GM18907 (cell line): Measurements from ENCODE around the gene CD40.

Source experiments
- ATAC-seq: cut with Tn5 transposase; IDR thresholded peaks from one replicate; pipeline ENCODE4 v1.9.1; 2021; ENCODE audit warnings: mild to moderate bottlenecking, moderate library complexity; ENCODE audit not compliant: unreplicated experiment

The CD40 gene

GRCh38 chr20:46117704-46118467 lies at the start of gene CD40:
Gene CD40, plus strand, starts transcription at chr20:46118314. Its CDS starts 30 bp downstream, at chr20:46118344.
- ATAC-seq, result peak; percentile 67

GRCh38 chr20:46070215-46070900 lies 47.8 kb upstream of the CD40 start:
- no peak for ATAC-seq

- ATAC-seq, result no peak
These were observed 46.5 kb upstream of the CD40 start for GRCh38 chr20:46071573-46071972.

DNA sequence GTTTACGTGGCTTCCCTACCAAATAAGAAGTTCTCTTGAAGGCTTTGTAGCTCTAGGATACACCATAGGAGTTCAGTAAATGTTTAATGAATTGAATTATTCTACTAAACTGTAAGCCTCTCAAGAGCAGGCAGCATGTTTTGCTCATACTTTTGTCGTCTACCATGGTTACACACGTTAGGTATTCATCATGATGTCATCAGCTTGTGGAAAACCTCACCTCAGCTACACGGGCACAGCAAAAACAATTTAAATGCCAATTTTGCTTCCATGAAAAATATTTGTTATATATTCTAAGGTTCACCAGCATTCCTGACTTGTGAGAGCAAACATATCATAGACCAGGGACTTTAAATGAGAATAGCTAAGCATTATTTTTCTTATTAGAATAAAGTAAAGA lies 45.1 kb upstream of the CD40 start:
- no peak for ATAC-seq

GRCh38 chr20:46073443-46073842 lies 44.7 kb upstream of the CD40 start:
- ATAC-seq, result no peak

DNA sequence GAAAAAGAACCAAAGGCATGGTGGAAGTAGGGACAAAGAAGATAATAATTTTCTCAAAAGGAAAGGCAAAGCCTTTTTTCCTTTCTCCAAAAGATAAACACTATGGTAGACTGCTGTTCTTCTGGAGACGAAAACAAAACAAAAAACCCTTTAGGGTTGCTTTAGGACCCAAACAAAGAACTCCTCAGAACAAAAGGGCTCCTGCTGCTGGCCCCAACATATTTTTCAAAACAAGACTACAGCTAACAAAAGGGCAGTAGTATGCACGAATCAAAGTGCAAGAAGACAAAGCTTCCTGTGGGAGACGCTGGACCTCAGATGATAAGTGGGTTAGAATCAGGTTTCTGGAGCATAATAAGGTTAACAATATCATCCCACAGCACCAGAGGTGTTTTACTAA lies 44.1 kb upstream of the CD40 start:
- no peak for ATAC-seq

GRCh38 chr20:46076806-46077205 lies 41.3 kb upstream of the CD40 start:
- no peak for ATAC-seq

DNA sequence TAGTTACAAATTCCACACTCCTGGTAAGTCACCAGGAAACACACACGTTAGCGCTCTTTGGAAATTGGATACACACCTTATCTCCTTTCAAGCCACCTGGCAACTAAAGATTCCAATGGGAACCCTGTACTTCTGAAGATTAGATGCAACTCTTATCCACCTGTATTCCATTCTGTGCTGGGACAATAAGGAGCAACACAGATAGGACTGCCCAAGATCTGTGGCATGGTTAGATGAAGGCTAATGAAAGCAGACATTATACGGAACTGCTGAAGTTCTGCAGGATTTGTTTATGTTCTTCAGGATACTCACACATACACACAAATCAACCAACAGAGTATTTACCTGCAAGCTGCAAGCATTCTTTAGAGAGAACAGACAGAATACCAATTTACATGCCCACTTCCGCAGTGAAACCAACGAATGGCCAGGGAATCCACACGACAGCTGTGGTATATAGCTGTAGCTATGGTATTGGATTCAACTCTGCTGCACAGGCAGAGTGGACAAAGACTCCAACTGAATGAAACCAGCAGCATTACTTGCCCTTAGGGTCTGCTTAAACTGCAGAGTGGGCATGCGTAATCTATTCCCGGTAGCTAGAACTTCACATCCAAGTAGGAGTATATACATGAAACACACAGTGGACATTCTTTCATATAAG lies 40.3 kb upstream of the CD40 start:
- ATAC-seq, result no peak

- ATAC-seq, result no peak
These were observed 39.2 kb upstream of the CD40 start for GRCh38 chr20:46078954-46079353.

GRCh38 chr20:46081074-46081473 lies 37.0 kb upstream of the CD40 start:
- no peak for ATAC-seq

DNA sequence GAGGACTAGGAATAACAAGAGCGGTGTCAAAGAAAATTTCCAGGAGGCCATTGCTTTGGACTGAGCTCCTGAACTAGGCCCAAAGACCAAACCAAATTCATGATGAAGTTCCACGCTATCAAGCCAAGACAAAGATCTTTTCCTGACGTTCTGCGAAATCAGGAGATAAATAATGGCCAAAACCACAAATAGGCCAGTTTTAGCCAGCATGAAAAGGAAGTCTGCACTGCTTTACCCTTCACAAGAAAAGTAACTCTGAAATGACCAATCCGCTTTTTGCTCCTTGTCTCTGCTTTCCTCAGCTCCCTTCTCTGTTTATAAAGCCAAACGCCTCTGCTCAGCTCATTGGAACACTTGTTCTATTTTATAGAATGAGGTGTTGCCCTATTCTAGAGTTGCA lies 35.0 kb upstream of the CD40 start:
- no peak for ATAC-seq

DNA sequence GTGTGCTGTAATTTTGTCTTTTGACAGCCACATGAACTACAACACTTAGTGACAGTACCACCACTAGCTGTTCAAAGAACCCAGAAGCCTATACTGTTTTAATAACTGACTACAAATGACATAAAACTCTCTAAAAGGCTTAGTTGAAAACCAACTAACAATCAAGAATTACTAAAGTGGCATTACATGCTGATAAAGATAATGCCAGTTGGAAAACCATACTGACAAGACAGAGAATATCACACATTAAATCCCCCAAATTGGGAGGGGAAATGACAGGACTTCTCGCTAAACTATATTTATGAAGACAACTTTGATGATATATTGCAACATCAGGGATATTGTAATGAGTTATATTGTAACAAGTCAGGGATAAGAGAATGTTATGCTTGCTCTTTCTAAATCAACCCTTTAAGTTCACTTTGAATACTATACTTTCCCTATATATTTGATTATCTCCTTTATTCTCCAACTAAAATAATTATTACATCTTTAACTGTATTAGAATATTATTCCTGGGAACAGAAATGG lies 34.5 kb upstream of the CD40 start:
- ATAC-seq, result no peak

DNA sequence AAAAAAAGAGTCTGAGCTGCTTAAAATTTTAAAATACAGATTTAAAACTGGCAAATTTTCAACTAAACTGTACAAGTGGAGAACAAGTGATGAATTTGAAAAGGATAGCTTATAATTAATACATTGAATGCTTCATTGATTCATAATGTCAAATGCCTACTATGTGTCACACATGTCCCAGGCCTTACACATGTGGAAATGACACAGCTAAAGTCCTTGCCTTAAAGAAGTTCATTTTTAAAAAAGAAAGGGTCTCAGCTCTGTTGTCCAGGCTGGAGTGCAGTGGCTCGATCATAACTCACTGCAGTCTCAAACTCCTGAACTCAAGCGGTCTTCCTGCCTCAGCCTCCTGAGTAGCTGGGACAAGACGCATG lies 33.3 kb upstream of the CD40 start:
- no peak for ATAC-seq

DNA sequence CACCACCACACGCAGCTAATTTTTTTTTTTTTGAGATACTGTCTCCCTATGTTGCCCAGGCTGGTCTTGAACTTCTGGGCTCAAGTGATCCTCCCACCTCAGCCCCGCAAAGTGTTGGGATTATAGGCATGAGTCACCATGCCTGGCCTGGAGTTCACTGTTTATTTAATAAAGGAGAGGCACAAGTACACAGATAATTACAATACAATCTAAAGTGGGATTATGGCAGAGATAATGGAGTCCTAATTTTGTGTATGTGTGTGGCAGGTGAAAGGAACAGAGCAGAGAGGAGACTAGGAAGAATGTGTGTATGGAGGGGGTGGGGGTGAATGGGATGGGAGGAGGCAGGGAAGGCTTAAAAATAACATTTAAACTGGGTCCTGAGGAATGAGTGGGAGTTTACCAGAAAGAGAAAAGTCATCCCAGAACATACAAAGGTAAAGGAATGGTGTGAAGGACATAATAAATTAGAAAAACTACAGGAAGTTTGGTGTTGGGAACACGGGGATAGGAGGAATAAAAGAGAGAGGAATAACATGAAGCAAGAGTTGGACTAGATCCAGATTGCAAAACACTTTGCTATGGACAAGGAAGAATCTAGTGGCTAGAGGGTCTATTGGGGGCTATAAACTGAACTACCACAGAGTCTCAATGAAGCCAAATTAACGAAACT lies 32.8 kb upstream of the CD40 start:
- no peak for ATAC-seq

- no peak for ATAC-seq
These were observed 31.0 kb upstream of the CD40 start for GRCh38 chr20:46087161-46087560.

- no peak for ATAC-seq
These were observed 29.5 kb upstream of the CD40 start for GRCh38 chr20:46088409-46089166.

DNA sequence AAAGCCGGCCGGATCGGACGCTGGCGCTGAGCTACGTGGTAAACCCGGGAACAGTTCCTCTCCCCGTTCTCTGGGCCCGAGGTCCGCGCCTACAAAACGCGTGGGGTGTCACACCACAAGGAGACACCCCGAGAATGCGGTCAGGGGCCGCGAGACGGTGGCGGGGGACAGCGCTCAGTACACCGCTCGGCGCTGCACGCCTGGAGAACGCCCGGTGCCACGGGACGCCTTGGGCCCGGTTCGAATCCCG lies 29.0 kb upstream of the CD40 start:
- peak; percentile 33 for ATAC-seq

GRCh38 chr20:46089417-46090388 lies 28.4 kb upstream of the CD40 start, which contains the start of gene NCOA5:
Gene NCOA5, minus strand, starts transcription at chr20:46089962. Its CDS starts 10,538 bp downstream, at chr20:46079424.
- ATAC-seq, result peak; percentile 87
